ENCODE data around the gene FICD. TPM values are rescaled to one million over a fixed set of nuclear protein-coding genes. Genes with fewer than 3 reads are reported as not detected.
"Not testable (repeated sequence)": the region's sequence is repeated elsewhere in the genome, so short reads cannot be mapped to it uniquely, and the experiment has no call there.

Gene FICD
- total and polyA plus RNA-seq, 4 donors, result 5.1 to 7.4 (median 5.8) TPM

DNA sequence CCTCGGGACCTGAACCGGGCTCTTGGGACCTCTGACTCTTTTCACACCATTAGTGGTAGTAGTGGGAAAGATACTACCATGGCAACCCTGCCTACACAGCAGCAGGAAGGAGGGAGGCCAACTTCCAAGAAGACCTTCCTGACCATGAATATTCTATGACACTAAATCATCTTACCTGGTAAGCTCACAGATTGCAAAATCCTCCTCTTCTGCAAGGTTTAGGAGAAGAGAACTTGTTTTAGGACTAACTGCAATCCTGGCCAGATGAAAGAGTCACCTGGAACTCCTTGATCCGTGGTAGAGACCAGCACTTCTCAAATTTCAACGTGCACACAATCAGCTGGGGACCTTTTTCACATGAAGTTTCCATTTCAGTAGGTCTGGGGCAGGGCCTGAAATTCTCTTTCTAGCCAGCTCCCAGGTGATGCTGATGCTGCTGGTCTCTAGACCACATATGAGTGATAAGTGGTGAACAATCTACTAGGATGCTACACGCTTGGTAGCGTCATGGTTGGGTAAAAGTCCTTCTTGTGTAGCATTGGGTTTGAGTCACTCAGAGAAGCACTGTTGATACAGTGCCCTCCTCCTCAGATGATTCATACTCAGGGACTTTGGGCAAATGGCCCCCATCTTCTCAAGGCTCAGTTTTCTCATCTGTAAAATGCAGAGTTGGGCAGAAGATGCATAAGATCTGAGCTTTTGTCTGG is 35.6 kb upstream of the FICD start:
- Histone ChIP-seq H3K36me3 (ENCODE audit: control insufficient read depth, insufficient read depth, low read length) (no peaks in the 10 kb centered on the region), H3K4me1 (ENCODE audit: control insufficient read depth, insufficient read depth, low read length) (no peaks in the 10 kb centered on the region), H3K9me3 (ENCODE audit: control insufficient read depth, insufficient read depth, low read length) (no peaks in the 10 kb centered on the region), H3K27ac (ENCODE audit: low read depth, low read length) (no peak overlapping the region), H3K4me3 (ENCODE audit: low read depth, low read length) (no peak overlapping the region), H3K27me3 (ENCODE audit: control insufficient read depth, insufficient read depth, low read length) (no peaks in the 10 kb centered on the region)
- 55% methylated on average over 2 of the region's 6 CpGs for WGBS (ENCODE audit: insufficient coverage)
- DNase-seq (ENCODE audit: low read depth in 4 of 6, low spot score in 6 of 6), result no peak

DNA sequence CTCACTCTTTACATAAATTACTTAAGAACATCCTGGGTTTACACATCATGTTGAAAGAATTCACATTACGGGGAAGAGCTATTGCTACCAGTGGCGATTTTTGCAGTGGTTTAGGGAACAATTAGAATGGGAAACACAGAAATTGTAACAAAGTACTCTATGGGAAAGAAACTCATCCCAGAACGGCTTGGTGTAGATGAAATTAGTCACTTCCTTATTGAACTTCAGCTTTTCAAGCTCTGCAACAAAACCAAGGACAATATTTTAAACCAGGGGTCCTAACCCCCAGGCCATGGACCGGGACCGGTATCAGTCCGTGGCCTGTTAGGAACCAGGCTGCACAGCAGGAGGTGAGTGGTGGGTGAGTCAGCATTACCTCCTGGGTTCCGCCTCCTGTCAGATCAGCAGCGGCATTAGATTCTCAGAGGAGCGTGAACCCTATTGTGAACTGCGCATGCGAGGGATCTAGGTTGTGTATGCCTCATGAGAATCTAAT is 32.3 kb upstream of the FICD start:
- no peak overlapping the region for H3K27ac ChIP-seq (ENCODE audit: low read depth, low read length)
- no peaks in the 10 kb centered on the region for H3K9me3 ChIP-seq (ENCODE audit: control insufficient read depth, insufficient read depth, low read length)
- WGBS (ENCODE audit: insufficient coverage), result 57% methylated on average over 4 of the region's 11 CpGs
- no peaks in the 10 kb centered on the region for H3K36me3 ChIP-seq (ENCODE audit: control insufficient read depth, insufficient read depth, low read length)
- H3K4me1 ChIP-seq (ENCODE audit: control insufficient read depth, insufficient read depth, low read length), result no peaks in the 10 kb centered on the region
- DNase-seq (ENCODE audit: low read depth in 4 of 6, low spot score in 6 of 6), result peak in 1 of 6 donors; percentile 36
- no peaks in the 10 kb centered on the region for H3K27me3 ChIP-seq (ENCODE audit: control insufficient read depth, insufficient read depth, low read length)
- no peak overlapping the region for H3K4me3 ChIP-seq (ENCODE audit: low read depth, low read length)

DNA sequence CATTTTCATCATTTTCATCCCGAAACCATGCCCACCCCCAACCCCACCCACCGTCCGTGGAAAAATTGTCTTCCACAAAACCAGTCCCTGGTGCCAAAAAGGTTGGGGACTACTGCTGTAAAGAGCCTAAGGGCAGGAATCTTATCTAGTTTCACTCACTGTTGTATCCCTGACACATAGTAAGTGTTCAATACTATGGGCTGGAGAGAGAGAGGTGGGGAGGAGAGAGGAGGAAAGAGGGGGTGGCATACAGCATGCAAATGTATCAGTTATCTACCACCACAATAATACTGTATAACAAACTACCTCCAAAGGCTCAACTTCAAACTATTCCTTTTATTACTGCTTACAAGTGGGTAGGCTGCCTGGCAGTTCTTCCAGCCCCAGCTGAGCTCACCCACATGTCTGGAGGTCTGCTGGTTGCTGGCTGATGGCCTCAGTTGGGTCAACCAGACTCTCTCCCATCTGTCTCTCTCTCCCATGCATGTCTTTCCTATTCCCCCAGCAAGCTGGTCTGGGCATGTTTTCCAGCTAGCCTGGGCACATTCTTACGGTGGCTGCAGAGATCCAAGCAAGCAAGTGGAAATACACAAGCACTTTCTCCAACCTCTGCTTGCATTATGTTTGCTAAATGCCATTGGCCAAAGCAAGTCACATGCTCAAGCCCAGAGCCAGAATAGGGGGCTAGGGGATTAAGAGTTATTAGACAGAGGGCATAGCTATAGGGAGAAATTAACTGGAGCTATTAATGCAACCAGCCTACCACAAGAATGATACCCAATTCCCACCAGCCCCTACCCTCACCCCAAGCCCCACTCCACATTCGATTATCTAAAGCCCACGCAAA is 31.6 kb upstream of the FICD start:
- WGBS (ENCODE audit: insufficient coverage), result 51% methylated on average over 3 of the region's 6 CpGs
- H3K27ac ChIP-seq (ENCODE audit: low read depth, low read length), result no peak overlapping the region
- H3K27me3 ChIP-seq (ENCODE audit: control insufficient read depth, insufficient read depth, low read length), result no peaks in the 10 kb centered on the region
- no peak overlapping the region for H3K4me3 ChIP-seq (ENCODE audit: low read depth, low read length)
- no peaks in the 10 kb centered on the region for H3K36me3 ChIP-seq (ENCODE audit: control insufficient read depth, insufficient read depth, low read length)
- H3K9me3 ChIP-seq (ENCODE audit: control insufficient read depth, insufficient read depth, low read length), result no peaks in the 10 kb centered on the region
- H3K4me1 ChIP-seq (ENCODE audit: control insufficient read depth, insufficient read depth, low read length), result no peaks in the 10 kb centered on the region
- DNase-seq (ENCODE audit: low read depth in 4 of 6, low spot score in 6 of 6), result peak in 1 of 6 donors; percentile 86

GRCh38 chr12:108484431-108484830 is 30.6 kb upstream of the FICD start:
- no peak for DNase-seq (ENCODE audit: low read depth in 4 of 6, low spot score in 6 of 6)
- Histone ChIP-seq H3K27ac (ENCODE audit: low read depth, low read length) (no peak overlapping the region), H3K4me3 (ENCODE audit: low read depth, low read length) (no peak overlapping the region), H3K9me3 (ENCODE audit: control insufficient read depth, insufficient read depth, low read length) (no peaks in the 10 kb centered on the region), H3K27me3 (ENCODE audit: control insufficient read depth, insufficient read depth, low read length) (no peaks in the 10 kb centered on the region), H3K4me1 (ENCODE audit: control insufficient read depth, insufficient read depth, low read length) (no peaks in the 10 kb centered on the region), H3K36me3 (ENCODE audit: control insufficient read depth, insufficient read depth, low read length) (no peaks in the 10 kb centered on the region)
- WGBS (ENCODE audit: insufficient coverage), result 83% methylated on average over 2 of the region's 2 CpGs

- Histone ChIP-seq H3K9me3 (ENCODE audit: control insufficient read depth, insufficient read depth, low read length) (no peaks in the 10 kb centered on the region), H3K27ac (ENCODE audit: low read depth, low read length) (no peak overlapping the region), H3K27me3 (ENCODE audit: control insufficient read depth, insufficient read depth, low read length) (no peaks in the 10 kb centered on the region), H3K4me1 (ENCODE audit: control insufficient read depth, insufficient read depth, low read length) (no peaks in the 10 kb centered on the region), H3K4me3 (ENCODE audit: low read depth, low read length) (no peak overlapping the region), H3K36me3 (ENCODE audit: control insufficient read depth, insufficient read depth, low read length) (no peaks in the 10 kb centered on the region)
- whole genome bisulfite sequencing (ENCODE audit: insufficient coverage), result 100% methylated on average over 1 of the region's 2 CpGs
- no peak for DNase-seq (ENCODE audit: low read depth in 4 of 6, low spot score in 6 of 6)
Observed at GRCh38 chr12:108484845-108485244, 30.2 kb upstream of the FICD start.

DNA sequence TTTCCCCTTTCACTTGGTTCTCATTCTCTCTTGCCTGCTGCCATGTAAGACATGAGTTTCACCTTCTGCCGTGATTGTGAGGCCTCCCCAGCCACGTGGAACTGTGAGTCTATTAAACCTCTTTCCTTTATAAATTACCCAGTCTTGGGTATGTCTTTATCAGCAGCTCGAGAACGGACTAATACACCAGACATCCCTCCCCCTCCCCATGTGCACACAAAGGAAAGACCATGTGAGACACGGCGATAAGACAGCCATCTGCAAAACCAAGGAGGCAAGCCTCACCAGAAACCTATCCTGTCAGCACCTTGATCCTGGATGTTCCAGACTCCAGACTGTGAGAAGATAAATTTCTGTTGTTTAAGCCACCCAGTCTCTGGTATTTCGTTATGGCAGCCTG is 29.7 kb upstream of the FICD start:
- not testable (repeated sequence) for H3K4me1 ChIP-seq (ENCODE audit: control insufficient read depth, insufficient read depth, low read length); H3K27ac ChIP-seq (ENCODE audit: low read depth, low read length); H3K36me3 ChIP-seq (ENCODE audit: control insufficient read depth, insufficient read depth, low read length); H3K27me3 ChIP-seq (ENCODE audit: control insufficient read depth, insufficient read depth, low read length); H3K4me3 ChIP-seq (ENCODE audit: low read depth, low read length); H3K9me3 ChIP-seq (ENCODE audit: control insufficient read depth, insufficient read depth, low read length); DNase-seq (ENCODE audit: low read depth in 4 of 6, low spot score in 6 of 6)
- WGBS (ENCODE audit: insufficient coverage), result 73% methylated on average over 6 of the region's 7 CpGs

- not testable (repeated sequence) for H3K27me3 ChIP-seq (ENCODE audit: control insufficient read depth, insufficient read depth, low read length); H3K9me3 ChIP-seq (ENCODE audit: control insufficient read depth, insufficient read depth, low read length); H3K36me3 ChIP-seq (ENCODE audit: control insufficient read depth, insufficient read depth, low read length); H3K4me1 ChIP-seq (ENCODE audit: control insufficient read depth, insufficient read depth, low read length); H3K4me3 ChIP-seq (ENCODE audit: low read depth, low read length); H3K27ac ChIP-seq (ENCODE audit: low read depth, low read length); DNase-seq (ENCODE audit: low read depth in 4 of 6, low spot score in 6 of 6)
- no CpG with 5 or more reads among the region's 4 CpGs for WGBS (ENCODE audit: insufficient coverage)
Observed at GRCh38 chr12:108487029-108487428, 28.0 kb upstream of the FICD start.

- WGBS (ENCODE audit: insufficient coverage), result 75% methylated on average over 1 of the region's 2 CpGs
Observed at GRCh38 chr12:108491256-108491655, 23.8 kb upstream of the FICD start.

GRCh38 chr12:108495054-108495453 is 20.0 kb upstream of the FICD start:
- Histone ChIP-seq H3K27me3 (ENCODE audit: control insufficient read depth, insufficient read depth, low read length) (no peaks in the 10 kb centered on the region), H3K36me3 (ENCODE audit: control insufficient read depth, insufficient read depth, low read length) (no peaks in the 10 kb centered on the region), H3K27ac (ENCODE audit: low read depth, low read length) (no peak overlapping the region), H3K4me3 (ENCODE audit: low read depth, low read length) (no peak overlapping the region), H3K4me1 (ENCODE audit: control insufficient read depth, insufficient read depth, low read length) (no peaks in the 10 kb centered on the region), H3K9me3 (ENCODE audit: control insufficient read depth, insufficient read depth, low read length) (no peaks in the 10 kb centered on the region)
- no peak for DNase-seq (ENCODE audit: low read depth in 4 of 6, low spot score in 6 of 6)
- no CpG with 5 or more reads among the region's 1 CpG for WGBS (ENCODE audit: insufficient coverage)

More at GRCh38 chr12:108491256-108491655, 23.8 kb upstream of the FICD start:
- Histone ChIP-seq H3K4me1 (ENCODE audit: control insufficient read depth, insufficient read depth, low read length) (no peaks in the 10 kb centered on the region), H3K27ac (ENCODE audit: low read depth, low read length) (no peak overlapping the region), H3K36me3 (ENCODE audit: control insufficient read depth, insufficient read depth, low read length) (no peaks in the 10 kb centered on the region), H3K9me3 (ENCODE audit: control insufficient read depth, insufficient read depth, low read length) (no peaks in the 10 kb centered on the region), H3K4me3 (ENCODE audit: low read depth, low read length) (no peak overlapping the region), H3K27me3 (ENCODE audit: control insufficient read depth, insufficient read depth, low read length) (no peaks in the 10 kb centered on the region)
- no peak for DNase-seq (ENCODE audit: low read depth in 4 of 6, low spot score in 6 of 6)
